GM23338 (cell line): Measurements from ENCODE around the gene PCDH1. TPM values are rescaled to one million over a fixed set of nuclear protein-coding genes. Genes with fewer than 3 reads are reported as not detected.

Experiments used
- ATAC-seq: fragments of 200-7000 bp; cut with Tn5 transposase; 3 replicates; pipeline ENCODE4 v1.9.1; 2020
- DNase-seq: peaks from one replicate; pipeline ENCODE4 v3.0.0-alpha.2; 2015; ENCODE audit warnings: low spot score
- H2AFZ ChIP-seq: fragments of 200-600 bp; sonication (generic); 2 replicates; pipeline ENCODE4 v1.8.0; 2016; ENCODE audit warnings: antibody characterized with exemption, mild to moderate bottlenecking, moderate library complexity
- H3F3A ChIP-seq: fragments of 200-600 bp; sonication (generic); replicated peaks from 2 replicates; pipeline ENCODE4 v1.8.0; 2017; ENCODE audit warnings: antibody characterized with exemption, mixed run types, low read depth
- H3K27ac ChIP-seq: fragments of 200-600 bp; sonication (generic); 2 replicates; pipeline ENCODE4 v1.6.1; 2016; ENCODE audit warnings: low read depth
- H3K27me3 ChIP-seq: fragments of 200-600 bp; sonication (generic); 2 replicates; pipeline ENCODE4 v1.8.0; 2016; ENCODE audit warnings: mild to moderate bottlenecking, mixed run types, moderate library complexity; ENCODE audit not compliant: insufficient read depth
- H3K36me3 ChIP-seq: fragments of 200-600 bp; sonication (generic); 2 replicates; pipeline ENCODE4 v1.8.0; 2016; ENCODE audit warnings: mild to moderate bottlenecking; ENCODE audit not compliant: insufficient read depth
- H3K4me1 ChIP-seq: fragments of 200-600 bp; sonication (generic); 2 replicates; pipeline ENCODE4 v1.8.0; 2016; ENCODE audit warnings: mild to moderate bottlenecking, moderate library complexity; ENCODE audit not compliant: insufficient read depth
- H3K4me2 ChIP-seq: fragments of 200-600 bp; sonication (generic); 2 replicates; pipeline ENCODE4 v1.7.1; 2017; ENCODE audit warnings: mixed run types
- H3K4me3 ChIP-seq: fragments of 200-600 bp; sonication (generic); 2 replicates; pipeline ENCODE4 v1.6.1; 2016; ENCODE audit warnings: mixed run types
- H3K79me2 ChIP-seq: fragments of 200-600 bp; sonication (generic); replicated peaks from 2 replicates; pipeline ENCODE4 v1.8.0; 2017; ENCODE audit warnings: mild to moderate bottlenecking; ENCODE audit not compliant: insufficient read depth
- H3K9me2 ChIP-seq: fragments of 200-600 bp; sonication (generic); 2 replicates; pipeline ENCODE4 v1.8.0; 2017; ENCODE audit not compliant: insufficient read depth
- H4K20me1 ChIP-seq: fragments of 200-600 bp; sonication (generic); replicated peaks from 2 replicates; pipeline ENCODE4 v1.8.0; 2017; ENCODE audit warnings: mild to moderate bottlenecking; ENCODE audit not compliant: insufficient read depth
- H3K27ac Mint-ChIP-seq: 2 replicates; pipeline ENCODE4 v1.8.0; 2020; ENCODE audit warnings: inconsistent platforms, mild to moderate bottlenecking, moderate library complexity, mixed read lengths
- H3K27me3 Mint-ChIP-seq: 3 replicates; pipeline ENCODE4 v1.8.0; 2022; ENCODE audit warnings: low read depth, mild to moderate bottlenecking, moderate library complexity, mixed read lengths, inconsistent platforms; ENCODE audit not compliant: insufficient read depth, poor library complexity
- H3K36me3 Mint-ChIP-seq: 3 replicates; pipeline ENCODE4 v1.8.0; 2021; ENCODE audit warnings: low read depth, mild to moderate bottlenecking, inconsistent platforms, moderate library complexity, mixed read lengths
- H3K4me1 Mint-ChIP-seq: 3 replicates; pipeline ENCODE4 v1.8.0; 2020; ENCODE audit warnings: mild to moderate bottlenecking, inconsistent platforms, mixed read lengths
- H3K4me3 Mint-ChIP-seq: 3 replicates; pipeline ENCODE4 v1.8.0; 2021; ENCODE audit warnings: moderate library complexity, mild to moderate bottlenecking, inconsistent platforms, mixed read lengths
- H3K9me3 Mint-ChIP-seq: 3 replicates; pipeline ENCODE4 v1.8.0; 2020; ENCODE audit warnings: moderate library complexity, mild to moderate bottlenecking, inconsistent platforms, mixed read lengths
- CREB1 ChIP-seq: fragments of 250-450 bp; sonication (Bioruptor Pico); IDR thresholded peaks from 2 replicates; pipeline ENCODE4 v1.5.0; 2020; ENCODE audit warnings: low read depth, mild to moderate bottlenecking, moderate library complexity
- CTCF ChIP-seq, 2 experiments: fragments of 200-600 bp in 1 of 2; sonication (generic) in 1 of 2; conservative IDR thresholded peaks; 2 replicates each; pipeline versions ENCODE4 v1.5.1 to v1.6.1; 2016 to 2017; ENCODE audit warnings: antibody characterized with exemption in 2 of 2, low read depth in 2 of 2, mild to moderate bottlenecking in 2 of 2, moderate library complexity in 1 of 2
- ETS1 ChIP-seq: IDR thresholded peaks from 2 replicates; pipeline ENCODE4 v1.6.1; 2016; ENCODE audit warnings: antibody characterized with exemption
- EZH2 ChIP-seq: fragments of 200-600 bp; sonication (generic); IDR thresholded peaks from one replicate; pipeline ENCODE4 v1.8.0; 2017; ENCODE audit warnings: antibody characterized with exemption, mild to moderate bottlenecking, low read depth; ENCODE audit not compliant: unreplicated experiment
- EZH2phosphoT487 ChIP-seq: fragments of 200-600 bp; sonication (generic); IDR thresholded peaks from one replicate; pipeline ENCODE4 v1.8.1; 2018; ENCODE audit warnings: antibody characterized with exemption; ENCODE audit not compliant: unreplicated experiment
- JUNB ChIP-seq: IDR thresholded peaks from one replicate; pipeline ENCODE4 v1.6.1; 2016; ENCODE audit warnings: antibody characterized with exemption; ENCODE audit not compliant: unreplicated experiment
- NANOG ChIP-seq: IDR thresholded peaks from 2 replicates; pipeline ENCODE4 v1.6.1; 2016; ENCODE audit warnings: antibody characterized with exemption, borderline replicate concordance
- POLR2AphosphoS5 ChIP-seq: IDR thresholded peaks from 2 replicates; pipeline ENCODE4 v1.6.1; 2016; ENCODE audit warnings: antibody characterized with exemption, low read depth
- REST ChIP-seq: IDR thresholded peaks from one replicate; pipeline ENCODE4 v1.6.1; 2018; ENCODE audit warnings: antibody characterized with exemption; ENCODE audit not compliant: unreplicated experiment
- STAT1 ChIP-seq: IDR thresholded peaks from one replicate; pipeline ENCODE4 v1.6.1; 2016; ENCODE audit warnings: antibody characterized with exemption; ENCODE audit not compliant: unreplicated experiment
- ZNF114 ChIP-seq: fragments of 250-450 bp; sonication (Bioruptor Pico); IDR thresholded peaks from 2 replicates; pipeline ENCODE4 v1.5.0; 2020; ENCODE audit warnings: mild to moderate bottlenecking, moderate library complexity
- ZNF331 ChIP-seq: fragments of 250-450 bp; sonication (Bioruptor Pico); IDR thresholded peaks from 2 replicates; pipeline ENCODE4 v1.5.0; 2020; ENCODE audit warnings: low read depth, mild to moderate bottlenecking, moderate library complexity
- ZNF462 ChIP-seq: fragments of 250-450 bp; sonication (Bioruptor Pico); IDR thresholded peaks from 2 replicates; pipeline ENCODE4 v1.5.0; 2020; ENCODE audit warnings: mild to moderate bottlenecking, moderate library complexity
- polyA plus RNA-seq: library from polyadenylated mRNA; unstranded; fragments of >200 nt; fragmentation: Nextera tagmentation; extraction: Ambion mirVana; gene quantifications from 2 replicates; pipeline ENCODE4 v1.2.1, GENCODE V29; 2016
- total RNA-seq: library from RNA; depleted of rRNA; stranded (reverse); fragments of >200 nt; shearing (Covaris generic); gene quantifications from 2 replicates; pipeline ENCODE4 v1.2.3, GENCODE V29; 2014

Gene PCDH1
- total and polyA plus RNA-seq, 2 experiments from 2014 or later = 26.2 to 183 TPM

GRCh38 chr5:141869040-141869439 is 9.2 kb downstream of the PCDH1 start:
- peaks cover 31% of the 10 kb centered on the region for H4K20me1 ChIP-seq
- ATAC-seq = no peak
- no peak overlapping the region for H2AFZ ChIP-seq
- TF ChIP-seq NANOG (no peak), STAT1 (no peak), CREB1 (CRISPR knock-in tag) (no peak), ETS1 (no peak), EZH2phosphoT487 (no peak), CTCF (conservative IDR thresholded peaks at IDR 0.05; ENCODE audit: low read depth in 2 of 2) (no peak), EZH2 (no peak), ZNF462 (CRISPR knock-in tag) (no peak), JUNB (no peak), POLR2AphosphoS5 (no peak), REST (no peak), ZNF114 (CRISPR knock-in tag) (no peak), ZNF331 (no peak)
- Mint-ChIP-seq H3K4me3 (no peak overlapping the region), H3K36me3 (peaks cover 70% of the 10 kb centered on the region), H3K9me3 (no peaks in the 10 kb centered on the region), H3K27me3 (peaks cover 22% of the 10 kb centered on the region), H3K27ac (no peak overlapping the region; the same call in 1 of the 2 replicates), H3K4me1 (peaks cover 46% of the 10 kb centered on the region)
- no peak for DNase-seq
- H3K4me3 ChIP-seq = no peak overlapping the region
- no peak overlapping the region for H3K4me2 ChIP-seq
- H3K79me2 ChIP-seq = peaks cover 84% of the 10 kb centered on the region
- H3K27me3 ChIP-seq = no peaks in the 10 kb centered on the region
- H3K36me3 ChIP-seq = peaks cover 35% of the 10 kb centered on the region
- peaks cover 6% of the 10 kb centered on the region; the same call in 1 of the 2 replicates for H3F3A ChIP-seq
- peaks cover 37% of the 10 kb centered on the region for H3K4me1 ChIP-seq
- H3K9me2 ChIP-seq = no peaks in the 10 kb centered on the region
- H3K27ac ChIP-seq = no peak overlapping the region
